Left ventricle myocardium inferior (tissue), 1 donor: ENCODE results near the gene PDCD10. TPM values are rescaled to one million over a fixed set of nuclear protein-coding genes. Genes with fewer than 3 reads are reported as not detected.

Source experiments
- DNase-seq: peaks from one replicate; pipeline ENCODE4 v3.0.0-alpha.2; 2020
- H3K27ac ChIP-seq: fragments of 200-600 bp; replicated peaks from 2 replicates; pipeline ENCODE4 v1.8.0; 2021
- H3K27me3 ChIP-seq: fragments of 200-600 bp; 2 replicates; pipeline ENCODE4 v1.8.0; 2021; ENCODE audit warnings: low read depth
- H3K36me3 ChIP-seq: fragments of 200-600 bp; 2 replicates; pipeline ENCODE4 v1.8.0; 2021
- H3K4me1 ChIP-seq: fragments of 200-600 bp; 2 replicates; pipeline ENCODE4 v1.8.0; 2021
- H3K4me3 ChIP-seq: fragments of 200-600 bp; 2 replicates; pipeline ENCODE4 v1.8.0; 2021; ENCODE audit warnings: mild to moderate bottlenecking, moderate library complexity
- H3K9me3 ChIP-seq: fragments of 200-600 bp; replicated peaks from 2 replicates; pipeline ENCODE4 v1.8.0; 2021
- CTCF ChIP-seq: fragments of 200-600 bp; IDR thresholded peaks from 2 replicates; pipeline ENCODE4 v1.8.0; 2021; ENCODE audit warnings: antibody characterized with exemption, mild to moderate bottlenecking, borderline replicate concordance
- intact Hi-C: fragments of 100-400 bp; cut with micrococcal nuclease; formaldehyde crosslinking; loops from one replicate; pipeline ENCODE4 v1.11.0; 2022
- total RNA-seq: library from RNA; stranded (reverse); fragmentation: NEBNext Ultra II Directional; extraction: Animal tissue kit (Norgen Biotek cat#: 25700); gene quantifications from one replicate; pipeline ENCODE4 v1.2.1, GENCODE V29; 2021
- donor health status: DM: no; HTN: yes; CAD: no; lungs with severe emphysema.

PDCD10 gene
- total RNA-seq, 1 donor from 2014 or later, result 35.1 TPM

- H3K27me3 ChIP-seq, result no peaks in the 10 kb centered on the region
- H3K9me3 ChIP-seq, result peaks cover 10% of the 10 kb centered on the region
- H3K36me3 ChIP-seq, result no peaks in the 10 kb centered on the region
- DNase-seq, result no peak
- no peak for TF ChIP-seq CTCF
- H3K27ac ChIP-seq, result no peak overlapping the region
- no peak overlapping the region for H3K4me3 ChIP-seq
- peaks cover 9% of the 10 kb centered on the region for H3K4me1 ChIP-seq
- intact Hi-C loops, result no loop called here
These were observed 84.9 kb downstream of the PDCD10 start for GRCh38 chr3:167649746-167650145.

- intact Hi-C loops, result no loop called here
- no peak overlapping the region for H3K4me3 ChIP-seq
These were observed 90.1 kb downstream of the PDCD10 start for GRCh38 chr3:167644611-167645010.

More at GRCh38 chr3:167644611-167645010, 90.1 kb downstream of the PDCD10 start:
- no peak for DNase-seq
- H3K36me3 ChIP-seq, result no peaks in the 10 kb centered on the region
- no peaks in the 10 kb centered on the region for H3K4me1 ChIP-seq
- H3K27ac ChIP-seq, result no peak overlapping the region
- no peaks in the 10 kb centered on the region for H3K27me3 ChIP-seq
- TF ChIP-seq CTCF, result no peak
- peaks cover 22% of the 10 kb centered on the region for H3K9me3 ChIP-seq

Other genes with a start within 250 kb of the PDCD10 start
- gene WDR49, start 81.0 kb downstream of the PDCD10 start, total RNA-seq, result 3.7 TPM
- gene SERPINI1, start 829 bp upstream of the PDCD10 start, total RNA-seq, result 10.6 TPM